ENCODE measurements around the gene PTPRM. TPM values are rescaled to one million over a fixed set of nuclear protein-coding genes. Genes with fewer than 3 reads are reported as not detected.

The PTPRM gene
- total RNA-seq, 1 experiment from 2014 or later = 14.5 TPM

DNA sequence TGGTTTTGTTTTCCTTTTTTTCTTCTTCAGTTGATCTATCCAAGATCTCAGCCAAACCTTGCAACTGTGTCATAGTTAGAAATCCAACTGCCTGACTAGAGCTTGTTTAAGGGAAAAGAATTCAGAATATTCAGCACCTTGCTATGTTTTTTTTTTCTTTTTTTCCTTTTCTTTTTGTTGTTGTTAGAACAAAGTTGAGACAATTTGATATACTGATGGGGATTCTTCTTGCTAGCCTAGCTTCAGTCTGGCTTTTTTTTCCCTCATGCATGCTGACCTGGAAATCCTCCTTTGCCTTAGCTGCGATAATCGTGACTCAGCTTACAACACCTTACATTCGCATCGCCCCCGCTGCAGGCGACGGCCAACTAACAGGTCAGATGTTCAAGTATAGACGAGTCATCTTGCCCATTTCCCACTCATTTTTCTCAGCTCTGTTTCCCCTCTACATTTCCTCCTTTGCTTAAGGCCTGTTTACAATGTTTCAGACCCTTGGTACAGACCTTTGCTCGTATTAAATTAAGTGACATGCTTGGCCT lies 554.9 kb downstream of the PTPRM start:
- no peak overlapping the region for H3K4me3 ChIP-seq (replicated peaks in 1 of 2; ENCODE audit: low read depth in 1 of 2, low read length in 2 of 2)
- no peak overlapping the region for H2AFZ ChIP-seq (ENCODE audit: low read depth, low read length, poor library complexity, severe bottlenecking)
- RAD21 ChIA-PET (ENCODE audit: low non-redundant PET in 1 of 2, low total read pairs in 2 of 2, uncharacterized antibody in 2 of 2, unreplicated experiment in 2 of 2) = no interaction called here
- intact Hi-C loops (cut with micrococcal nuclease) = no loop called here
- peak; percentile 59; the same call in 1 of the 2 replicates for ATAC-seq
- H4K20me1 ChIP-seq (ENCODE audit: insufficient read depth) = no peaks in the 10 kb centered on the region
- H3K9ac ChIP-seq (ENCODE audit: low read length) = no peak overlapping the region; the same call in 1 of the 2 replicates
- peak overlapping the region; percentile 62 for H3K4me2 ChIP-seq (ENCODE audit: low read length)
- H3K79me2 ChIP-seq (ENCODE audit: insufficient read depth, low read length) = no peaks in the 10 kb centered on the region
- peak; percentile 33 for DNase-seq (ENCODE audit: low read depth, low spot score)
- BruUV-seq (replicated peaks) = no TSS peak
- CTCF ChIA-PET = no interaction called here
- no peak overlapping the region for H3K27ac ChIP-seq (ENCODE audit: low read depth, low read length)
- H3K9me3 ChIP-seq (ENCODE audit: control insufficient read depth in 1 of 2, insufficient read depth in 1 of 2, low read depth in 1 of 2, low read length in 2 of 2) = no peaks in the 10 kb centered on the region
- POLR2A ChIA-PET = no interaction called here
- H3K4me1 ChIP-seq (ENCODE audit: control insufficient read depth in 1 of 2, insufficient read depth in 2 of 2, low read length in 2 of 2) = peaks cover 2 to 34% of the 10 kb centered on the region in 2 experiments; a peak in 3 of 4 replicates
- H3K36me3 ChIP-seq (ENCODE audit: control insufficient read depth in 1 of 2, insufficient read depth in 2 of 2, low read length in 2 of 2) = no peaks in the 10 kb centered on the region
- TF ChIP-seq RAD21 (IDR thresholded peaks at IDR 0.05; ENCODE audit: low read depth) (no peak), JUND (IDR thresholded peaks at IDR 0.05) (peak; percentile 30; the same call in 1 of the 2 replicates), EGR1 (IDR thresholded peaks at IDR 0.05; ENCODE audit: low read depth) (peak; percentile 76), FOSL1 (IDR thresholded peaks at IDR 0.05; ENCODE audit: low read depth) (peak; percentile 42; the same call in 1 of the 2 replicates), CBX3 (IDR thresholded peaks at IDR 0.05; ENCODE audit: low read depth) (peak; percentile 16; the same call in 1 of the 2 replicates), CEBPB (IDR thresholded peaks at IDR 0.05; ENCODE audit: low read depth) (no peak)
- TF ChIP-seq, protein P1, sequence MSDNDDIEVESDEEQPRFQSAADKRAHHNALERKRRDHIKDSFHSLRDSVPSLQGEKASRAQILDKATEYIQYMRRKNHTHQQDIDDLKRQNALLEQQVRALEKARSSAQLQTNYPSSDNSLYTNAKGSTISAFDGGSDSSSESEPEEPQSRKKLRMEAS (IDR thresholded peaks at IDR 0.05) = peak; percentile 33; the same call in 1 of the 2 replicates
- H3K9me2 ChIP-seq (ENCODE audit: insufficient read depth) = no peaks in the 10 kb centered on the region
- no peaks in the 10 kb centered on the region for H3K27me3 ChIP-seq (ENCODE audit: insufficient read depth, low read length)

DNA sequence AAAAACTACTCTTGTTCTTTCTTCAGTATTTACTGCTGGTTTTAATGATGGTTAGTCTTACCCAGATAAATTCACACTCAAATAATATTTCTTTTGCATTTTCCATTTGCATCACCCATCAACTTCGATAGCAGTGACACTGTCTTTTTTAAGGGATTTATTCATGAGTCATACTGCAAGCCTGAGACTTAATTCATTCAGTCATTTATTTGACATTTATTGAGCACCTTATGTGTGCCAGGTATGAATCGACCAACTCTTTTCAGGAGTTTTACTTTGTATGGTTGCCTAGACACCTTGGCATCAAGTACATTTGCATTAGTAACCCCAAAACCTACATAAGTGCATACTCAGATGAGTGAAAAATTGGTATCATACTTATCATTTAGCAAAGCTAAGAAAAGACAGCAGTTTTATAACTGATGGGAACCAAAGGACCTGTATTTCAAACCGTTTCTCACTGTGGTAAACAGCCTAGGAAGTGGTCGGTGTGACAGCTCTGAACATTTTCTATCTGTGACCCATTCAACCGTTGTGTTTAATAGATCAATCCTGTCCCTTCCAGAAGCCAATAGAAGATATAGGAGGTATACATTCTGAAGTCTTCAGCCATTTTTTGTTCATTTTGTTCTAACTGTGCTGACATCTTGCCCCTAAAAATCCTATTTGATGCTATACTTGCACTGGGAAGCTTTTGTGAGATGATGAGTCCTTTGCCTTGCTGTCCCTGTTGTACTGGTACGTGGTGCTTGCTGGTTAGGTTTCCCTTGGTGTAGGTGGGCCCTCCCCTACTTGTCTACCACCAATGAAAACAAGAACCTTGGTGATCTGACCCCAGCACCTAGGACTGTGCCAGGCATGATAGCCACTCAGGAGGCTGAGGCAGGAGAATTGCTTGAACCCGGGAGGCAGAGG lies 557.4 kb downstream of the PTPRM start:
- H3K4me1 ChIP-seq (ENCODE audit: control insufficient read depth in 1 of 2, insufficient read depth in 2 of 2, low read length in 2 of 2) = peaks cover 2 to 32% of the 10 kb centered on the region in 2 experiments; a peak in 3 of 4 replicates
- TF ChIP-seq POLR2AphosphoS5 (IDR thresholded peaks at IDR 0.05; ENCODE audit: low read depth, low read length) = no peak
- TF ChIP-seq EZH2phosphoT487 (IDR thresholded peaks at IDR 0.05; ENCODE audit: borderline replicate concordance) = no peak
- TF ChIP-seq, protein P1 (IDR thresholded peaks at IDR 0.05) = no peak
- TF ChIP-seq CBX3 (IDR thresholded peaks at IDR 0.05; ENCODE audit: low read depth) = no peak
- no peak for TF ChIP-seq TCF7L2 (IDR thresholded peaks at IDR 0.05; ENCODE audit: borderline replicate concordance, extremely low read depth, insufficient read depth, insufficient read length)
- TF ChIP-seq, protein P2, sequence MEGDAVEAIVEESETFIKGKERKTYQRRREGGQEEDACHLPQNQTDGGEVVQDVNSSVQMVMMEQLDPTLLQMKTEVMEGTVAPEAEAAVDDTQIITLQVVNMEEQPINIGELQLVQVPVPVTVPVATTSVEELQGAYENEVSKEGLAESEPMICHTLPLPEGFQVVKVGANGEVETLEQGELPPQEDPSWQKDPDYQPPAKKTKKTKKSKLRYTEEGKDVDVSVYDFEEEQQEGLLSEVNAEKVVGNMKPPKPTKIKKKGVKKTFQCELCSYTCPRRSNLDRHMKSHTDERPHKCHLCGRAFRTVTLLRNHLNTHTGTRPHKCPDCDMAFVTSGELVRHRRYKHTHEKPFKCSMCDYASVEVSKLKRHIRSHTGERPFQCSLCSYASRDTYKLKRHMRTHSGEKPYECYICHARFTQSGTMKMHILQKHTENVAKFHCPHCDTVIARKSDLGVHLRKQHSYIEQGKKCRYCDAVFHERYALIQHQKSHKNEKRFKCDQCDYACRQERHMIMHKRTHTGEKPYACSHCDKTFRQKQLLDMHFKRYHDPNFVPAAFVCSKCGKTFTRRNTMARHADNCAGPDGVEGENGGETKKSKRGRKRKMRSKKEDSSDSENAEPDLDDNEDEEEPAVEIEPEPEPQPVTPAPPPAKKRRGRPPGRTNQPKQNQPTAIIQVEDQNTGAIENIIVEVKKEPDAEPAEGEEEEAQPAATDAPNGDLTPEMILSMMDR (IDR thresholded peaks at IDR 0.05 in 2 of 3, conservative IDR thresholded peaks at IDR 0.05 in 1 of 3; ENCODE audit: borderline replicate concordance in 1 of 3, insufficient read depth in 1 of 3, low read depth in 2 of 3, low read length in 2 of 3) = no peak
- TF ChIP-seq, protein P3, sequence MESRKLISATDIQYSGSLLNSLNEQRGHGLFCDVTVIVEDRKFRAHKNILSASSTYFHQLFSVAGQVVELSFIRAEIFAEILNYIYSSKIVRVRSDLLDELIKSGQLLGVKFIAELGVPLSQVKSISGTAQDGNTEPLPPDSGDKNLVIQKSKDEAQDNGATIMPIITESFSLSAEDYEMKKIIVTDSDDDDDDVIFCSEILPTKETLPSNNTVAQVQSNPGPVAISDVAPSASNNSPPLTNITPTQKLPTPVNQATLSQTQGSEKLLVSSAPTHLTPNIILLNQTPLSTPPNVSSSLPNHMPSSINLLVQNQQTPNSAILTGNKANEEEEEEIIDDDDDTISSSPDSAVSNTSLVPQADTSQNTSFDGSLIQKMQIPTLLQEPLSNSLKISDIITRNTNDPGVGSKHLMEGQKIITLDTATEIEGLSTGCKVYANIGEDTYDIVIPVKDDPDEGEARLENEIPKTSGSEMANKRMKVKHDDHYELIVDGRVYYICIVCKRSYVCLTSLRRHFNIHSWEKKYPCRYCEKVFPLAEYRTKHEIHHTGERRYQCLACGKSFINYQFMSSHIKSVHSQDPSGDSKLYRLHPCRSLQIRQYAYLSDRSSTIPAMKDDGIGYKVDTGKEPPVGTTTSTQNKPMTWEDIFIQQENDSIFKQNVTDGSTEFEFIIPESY (IDR thresholded peaks at IDR 0.05; ENCODE audit: extremely low read depth, insufficient replicate concordance, low read length) = no peak
- TF ChIP-seq YY1 (IDR thresholded peaks at IDR 0.05; ENCODE audit: extremely low read depth, insufficient replicate concordance, low read depth, low read length) = no peak

More for the DNA sequence above, 557.4 kb downstream of the PTPRM start:
- Histone ChIP-seq H3K9me2 (ENCODE audit: insufficient read depth) (no peaks in the 10 kb centered on the region), H3K4me2 (ENCODE audit: low read length) (peak overlapping the region; percentile 18), H4K20me1 (ENCODE audit: insufficient read depth) (no peaks in the 10 kb centered on the region), H3K4me3 (replicated peaks in 1 of 2; ENCODE audit: low read depth in 1 of 2, low read length in 2 of 2) (no peak overlapping the region), H3K36me3 (ENCODE audit: control insufficient read depth in 1 of 2, insufficient read depth in 2 of 2, low read length in 2 of 2) (no peaks in the 10 kb centered on the region), H3K9ac (ENCODE audit: low read length) (no peak overlapping the region), H3K27ac (ENCODE audit: low read depth, low read length) (no peak overlapping the region), H3K79me2 (ENCODE audit: insufficient read depth, low read length) (no peaks in the 10 kb centered on the region), H2AFZ (ENCODE audit: low read depth, low read length, poor library complexity, severe bottlenecking) (no peak overlapping the region), H3K27me3 (ENCODE audit: insufficient read depth, low read length) (no peaks in the 10 kb centered on the region), H3K9me3 (ENCODE audit: control insufficient read depth in 1 of 2, insufficient read depth in 1 of 2, low read depth in 1 of 2, low read length in 2 of 2) (no peaks in the 10 kb centered on the region)
- ChIA-PET RAD21 (ENCODE audit: low non-redundant PET in 1 of 2, low total read pairs in 2 of 2, uncharacterized antibody in 2 of 2, unreplicated experiment in 2 of 2) (no interaction called here), POLR2A (no interaction called here), CTCF (interaction anchor here (0.6 kb wide), 1 partner anchor 19 kb away, joined by 3 read pairs; no protein-coding TSS in a partner anchor)
- intact Hi-C loops (cut with micrococcal nuclease) = no loop called here
- DNase-seq (ENCODE audit: low read depth, low spot score) = no peak
- peak; percentile 61; the same call in 1 of the 2 replicates for ATAC-seq
- no TSS peak for BruUV-seq (replicated peaks)

All from HCT116 (cell line).